ENCODE measurements around the gene MPEG1. TPM values are rescaled to one million over a fixed set of nuclear protein-coding genes. Genes with fewer than 3 reads are reported as not detected.

Gene MPEG1
- total and polyA plus RNA-seq, 9 of the 15 experiments (the other 6 are each of a cell fraction or from before 2014, with no cell fraction given): 0.07 TPM; not detected in 8

- TF ChIP-seq DMBX1 (CRISPR knock-in tag; IDR thresholded peaks at IDR 0.05; ENCODE audit: borderline replicate concordance) (no peak), TFE3 (CRISPR knock-in tag; IDR thresholded peaks at IDR 0.05) (no peak), ZNF347 (CRISPR knock-in tag; IDR thresholded peaks at IDR 0.05; ENCODE audit: low read depth) (no peak)
Observed at GRCh38 chr11:59175091-59175501, 37.6 kb downstream of the MPEG1 start (continued).

GRCh38 chr11:59174664-59175033 is 38.1 kb downstream of the MPEG1 start:
- Histone ChIP-seq H3K4me2 (ENCODE audit: insufficient read depth, low read length) (no peak overlapping the region), H3K9me1 (ENCODE audit: control insufficient read depth, insufficient read depth, low read length) (no peaks in the 10 kb centered on the region), H3K9me3 (replicated peaks; ENCODE audit: control insufficient read depth, insufficient read depth, low read depth, low read length) (no peaks in the 10 kb centered on the region), H4K20me1 (replicated peaks; ENCODE audit: control insufficient read depth, insufficient read depth, low read length) (no peaks in the 10 kb centered on the region; the same call in 1 of the 2 replicates), H3K36me3 (ENCODE audit: control insufficient read depth, insufficient read depth, low read length) (no peaks in the 10 kb centered on the region), H3K79me2 (ENCODE audit: control insufficient read depth, insufficient read depth, low read length) (no peaks in the 10 kb centered on the region), H3K27me3 (ENCODE audit: control insufficient read depth in 2 of 2, insufficient read depth in 2 of 2, low read length in 2 of 2) (peaks cover 14 to 32% of the 10 kb centered on the region in 2 experiments), H3K27ac (ENCODE audit: extremely low read depth, low read depth, low read length) (no peak overlapping the region), H2AFZ (ENCODE audit: low read depth, low read length) (no peak overlapping the region), H3K4me1 (replicated peaks in 1 of 2; ENCODE audit: control insufficient read depth in 2 of 2, insufficient read depth in 2 of 2, low read length in 2 of 2) (peaks cover 0 to 20% of the 10 kb centered on the region in 2 experiments; a peak in 3 of 5 replicates), H3K9ac (ENCODE audit: insufficient read depth in 1 of 2, low read depth in 2 of 2, low read length in 2 of 2) (no peak overlapping the region), H3K4me3 (no peak overlapping the region)
- POLR2A ChIA-PET: interaction anchor here (0.6 to 0.9 kb wide), 3 partner anchors 10 to 350 kb away, joined by 3 read pairs; no protein-coding TSS in a partner anchor
- intact Hi-C loops (cut with micrococcal nuclease) (loop anchor here (5.0 kb wide), 1 partner anchor 628 kb away; no protein-coding TSS in a partner anchor), in situ Hi-C loops (cut with MboI) (loop anchor here (10.0 to 25.0 kb wide), 2 partner anchors 250 to 513 kb away; partner anchors contain the start of gene OR5A2)
- FAIRE-seq (no peak), DNase-seq (ENCODE audit: extremely low read depth in 1 of 4, low spot score in 3 of 4) (no peak), ATAC-seq (no peak)
- CTCF ChIA-PET (ENCODE audit: low intra/inter-chr PET ratio): no interaction called here
- TF ChIP-seq ZNF76 (CRISPR knock-in tag; IDR thresholded peaks at IDR 0.05; ENCODE audit: borderline replicate concordance) (no peak), ID3 (CRISPR knock-in tag; IDR thresholded peaks at IDR 0.05) (no peak), ID3 (tag; IDR thresholded peaks at IDR 0.05) (no peak), DMBX1 (CRISPR knock-in tag; IDR thresholded peaks at IDR 0.05; ENCODE audit: borderline replicate concordance) (no peak), ZBED1 (IDR thresholded peaks at IDR 0.05) (no peak), ZNF311 (CRISPR knock-in tag; IDR thresholded peaks at IDR 0.05) (no peak), ZNF431 (CRISPR knock-in tag; IDR thresholded peaks at IDR 0.05) (no peak), BRD9 (IDR thresholded peaks at IDR 0.05; ENCODE audit: low read depth, partially characterized antibody) (no peak), CREM (IDR thresholded peaks at IDR 0.05; ENCODE audit: low read depth) (no peak), NUFIP1 (IDR thresholded peaks at IDR 0.05; ENCODE audit: partially characterized antibody) (no peak), THRA (IDR thresholded peaks at IDR 0.05) (no peak)
- BruUV-seq (replicated peaks): no TSS peak
- 1% methylated on average over 6 of the region's 7 CpGs for WGBS (ENCODE audit: insufficient coverage, low coverage, missing lambda C conversion rate)
